HG02678 (cell line): ENCODE data around the gene ANK3.

Source experiments
- ATAC-seq: cut with Tn5 transposase; IDR thresholded peaks from one replicate; pipeline ENCODE4 v1.9.1; 2021; ENCODE audit warnings: mild to moderate bottlenecking, moderate library complexity; ENCODE audit not compliant: unreplicated experiment

ANK3 gene

DNA sequence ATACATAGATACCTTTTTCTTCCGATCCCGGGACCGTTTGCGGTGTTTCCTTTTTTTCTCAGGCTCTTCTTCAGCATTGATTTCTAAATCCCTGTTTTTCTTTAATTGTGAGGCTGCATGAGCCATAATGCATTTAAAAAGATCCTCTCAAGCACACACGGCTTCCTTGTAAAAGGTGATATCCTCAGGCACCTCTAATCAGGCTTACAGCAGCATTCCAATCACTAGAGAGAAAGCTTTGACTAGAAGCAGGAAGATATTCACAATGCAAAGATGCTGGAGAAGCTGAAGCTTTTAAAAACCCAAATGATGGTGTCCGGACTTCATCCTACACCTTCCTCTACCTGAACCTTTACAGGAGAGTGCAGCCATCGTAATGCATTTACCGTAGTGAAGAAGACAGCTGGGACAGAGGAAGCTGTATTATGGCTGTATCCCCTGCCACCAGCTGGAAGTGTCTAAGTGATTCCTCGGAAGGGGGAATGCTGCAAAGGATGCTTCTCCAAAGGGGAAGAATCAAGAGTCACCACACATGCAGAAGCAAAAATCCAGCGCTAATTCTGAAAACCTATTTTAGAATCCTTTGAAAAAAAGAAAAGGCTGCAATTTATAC lies at the start of gene ANK3:
Gene ANK3 (minus strand): TSS at position 463 of the 613 bp plus-strand sequence. CDS start 337 bp downstream, at position 126.
- no peak for ATAC-seq

DNA sequence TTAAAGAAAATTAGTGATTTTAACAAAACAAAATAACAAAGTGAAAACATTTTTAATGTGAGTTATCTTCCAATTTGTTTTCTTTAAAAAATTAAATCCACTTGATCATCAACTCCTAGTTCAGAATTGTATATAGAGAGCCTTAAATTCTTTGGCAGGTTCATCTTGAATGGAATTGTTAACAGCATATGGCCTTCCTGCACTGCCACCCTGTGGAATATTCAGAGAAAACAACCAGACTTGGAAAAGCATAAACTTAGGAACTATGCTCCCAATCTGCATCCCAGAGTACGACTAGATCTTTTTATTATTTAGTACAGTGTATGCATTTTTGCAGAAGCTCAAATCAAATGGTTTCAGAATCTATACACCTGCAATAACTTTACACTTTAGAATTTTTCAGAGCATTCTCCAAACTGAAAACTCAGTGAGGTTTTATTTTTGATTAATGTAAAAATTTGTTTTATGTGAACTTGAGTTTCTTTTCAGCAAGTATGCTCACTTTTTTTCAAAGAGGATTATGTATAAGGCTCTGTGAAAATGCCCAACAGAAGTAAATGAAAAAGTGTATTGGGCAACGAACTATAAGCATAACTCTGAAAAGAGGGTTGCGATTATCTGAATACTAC lies 44.9 kb upstream of the ANK3 start:
- no peak for ATAC-seq

DNA sequence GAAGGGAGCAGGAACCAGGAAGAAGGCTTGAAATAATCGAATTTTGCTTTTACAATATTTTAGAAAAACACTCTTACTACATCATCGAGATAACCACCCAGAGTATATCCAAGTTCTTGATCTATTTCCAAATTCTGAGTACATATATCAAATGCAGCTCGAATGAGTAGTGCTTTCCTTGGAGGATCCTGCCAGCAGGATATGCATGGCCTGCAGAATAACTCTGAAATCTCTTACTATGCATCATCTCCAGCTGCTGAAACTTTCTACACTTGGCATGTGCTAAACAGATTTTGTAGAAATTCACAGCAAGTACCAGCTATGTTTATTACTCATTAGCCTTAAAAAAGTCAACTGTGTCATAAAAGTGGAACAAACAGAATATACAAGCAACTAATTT lies 44.0 kb upstream of the ANK3 start:
- no peak for ATAC-seq

DNA sequence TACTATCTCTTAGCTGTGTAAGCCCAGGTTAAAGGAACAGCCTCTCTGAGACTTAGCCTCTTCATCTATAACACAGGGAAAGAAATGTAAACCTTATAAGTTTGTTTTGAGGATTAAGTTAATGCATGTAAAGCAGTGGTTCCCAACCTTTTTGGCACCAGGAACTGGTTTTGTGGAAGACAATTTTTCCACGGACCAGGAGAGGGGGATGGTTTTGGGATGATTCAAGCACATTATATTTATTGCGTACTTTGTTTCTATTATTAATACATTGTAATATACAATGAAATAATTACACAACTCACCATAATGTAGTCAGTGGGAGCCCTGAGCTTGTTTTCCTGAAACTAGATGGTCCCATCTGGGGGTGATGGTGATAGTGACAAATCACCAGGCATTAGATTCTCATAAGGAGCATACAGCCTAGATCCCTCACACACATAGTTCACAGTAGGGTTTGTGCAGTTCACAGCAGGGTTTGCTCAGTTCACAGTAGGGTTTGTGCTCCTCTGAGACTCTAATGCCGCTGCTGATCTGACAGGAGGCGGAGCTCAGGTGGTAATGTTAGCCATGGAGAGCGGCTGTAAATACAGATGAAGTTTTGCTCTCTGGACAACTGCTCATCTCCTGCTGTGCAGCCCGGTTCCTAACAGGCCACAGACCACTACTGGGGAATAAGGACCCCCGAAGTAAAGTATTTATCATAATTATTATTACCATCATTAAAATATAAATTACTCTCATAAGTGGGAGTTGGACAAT lies 41.3 kb upstream of the ANK3 start:
- ATAC-seq, result no peak

DNA sequence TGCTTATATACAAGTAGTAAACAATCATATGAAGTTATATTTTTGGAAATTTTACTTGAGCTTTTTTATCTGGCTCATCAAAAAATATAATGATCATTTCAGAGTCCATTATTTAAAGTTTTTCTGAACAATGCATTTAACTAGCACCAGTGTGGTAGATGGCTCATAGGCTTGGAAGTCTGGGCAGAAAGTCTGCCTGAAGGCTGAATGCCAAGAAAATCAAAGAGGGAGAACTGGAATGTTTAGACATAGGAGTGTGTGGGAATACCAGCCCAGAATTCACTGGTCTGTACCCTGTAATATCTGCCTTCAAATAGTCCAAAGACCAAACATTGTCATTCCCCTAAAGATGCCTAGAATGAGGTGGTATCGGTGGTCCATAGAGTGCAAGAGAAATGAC lies 40.3 kb upstream of the ANK3 start:
- no peak for ATAC-seq

DNA sequence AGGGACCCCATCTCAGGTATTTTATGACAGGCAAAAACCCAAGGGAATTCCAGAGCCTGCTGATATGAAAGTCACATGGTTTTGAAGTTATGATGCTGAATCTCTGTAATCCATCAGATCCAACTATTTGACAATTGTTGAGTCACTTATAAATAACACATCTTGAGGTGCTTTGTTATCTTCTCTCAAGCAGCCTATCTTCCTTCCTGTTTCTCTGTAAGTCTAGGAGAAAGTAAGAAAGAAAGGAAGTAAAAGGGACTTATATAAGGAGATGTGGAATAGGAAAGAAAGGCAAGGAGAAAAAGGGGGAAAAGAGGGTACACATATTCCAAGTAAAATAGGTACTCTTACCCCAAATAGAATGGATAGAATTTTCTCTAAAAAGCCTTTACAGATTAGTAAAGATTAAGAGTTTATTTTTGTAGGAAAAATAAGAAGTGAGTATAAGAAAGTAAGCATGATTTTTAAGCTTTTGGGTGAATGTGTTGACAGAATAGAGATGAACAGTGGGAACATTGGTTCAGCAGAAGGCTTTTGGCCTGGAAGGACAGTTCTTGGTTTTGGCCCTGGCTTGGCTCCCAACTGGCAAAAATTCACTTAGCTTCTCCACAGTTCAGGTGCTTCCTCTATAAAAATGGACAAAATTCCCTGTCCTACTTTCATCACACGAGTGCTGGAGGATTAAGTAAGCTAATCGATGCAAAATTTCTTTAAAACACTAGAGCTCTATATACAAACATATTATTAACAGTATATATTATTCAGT lies 39.6 kb upstream of the ANK3 start:
- no peak for ATAC-seq

DNA sequence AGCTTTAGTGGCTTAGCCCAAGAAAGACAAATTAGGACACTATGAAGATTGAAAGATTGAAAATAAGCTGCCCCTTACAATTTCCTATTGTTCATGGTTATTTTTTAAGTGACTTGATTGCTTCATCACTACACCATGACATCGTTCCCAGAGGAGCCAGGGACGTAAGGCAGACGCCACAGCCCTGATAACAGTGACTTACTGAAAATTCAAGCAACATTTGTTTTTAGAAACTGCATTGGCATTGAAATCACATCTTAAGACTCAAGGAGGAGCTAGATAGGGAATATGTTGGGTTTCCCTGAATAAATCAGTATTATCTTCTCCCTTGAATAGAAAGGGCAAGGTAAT lies 38.7 kb upstream of the ANK3 start:
- no peak for ATAC-seq

DNA sequence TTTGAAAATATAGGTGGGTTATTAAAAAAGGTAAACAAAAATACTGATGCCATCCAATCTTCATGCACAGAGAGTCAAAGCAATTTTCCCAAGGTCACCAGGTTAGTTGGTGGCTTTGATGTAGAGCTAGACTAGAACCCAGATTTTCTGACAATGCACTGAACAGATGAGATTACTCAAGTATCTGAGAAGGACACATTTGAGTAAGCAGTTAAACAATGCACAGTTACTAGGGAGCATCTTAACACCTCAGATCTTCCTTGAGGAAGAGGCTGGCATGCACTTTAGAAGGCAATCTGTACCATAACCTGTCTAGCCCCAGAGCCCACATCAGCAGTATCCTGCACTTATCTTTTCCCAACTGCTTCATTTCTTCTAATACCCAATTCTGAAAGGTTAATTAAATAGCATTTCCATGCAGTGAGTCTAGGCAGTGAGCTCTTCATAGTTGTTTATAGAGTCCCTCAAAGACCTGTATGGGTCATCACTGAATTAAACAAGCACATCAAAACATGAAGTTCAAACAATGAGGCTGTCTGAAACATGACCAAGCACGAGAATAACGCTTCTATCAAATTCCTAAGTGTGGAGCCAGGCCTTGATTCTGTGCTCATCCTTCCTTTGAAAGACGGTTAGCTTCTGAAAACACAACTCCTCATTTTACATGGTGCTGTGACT lies 38.2 kb upstream of the ANK3 start:
- no peak for ATAC-seq

DNA sequence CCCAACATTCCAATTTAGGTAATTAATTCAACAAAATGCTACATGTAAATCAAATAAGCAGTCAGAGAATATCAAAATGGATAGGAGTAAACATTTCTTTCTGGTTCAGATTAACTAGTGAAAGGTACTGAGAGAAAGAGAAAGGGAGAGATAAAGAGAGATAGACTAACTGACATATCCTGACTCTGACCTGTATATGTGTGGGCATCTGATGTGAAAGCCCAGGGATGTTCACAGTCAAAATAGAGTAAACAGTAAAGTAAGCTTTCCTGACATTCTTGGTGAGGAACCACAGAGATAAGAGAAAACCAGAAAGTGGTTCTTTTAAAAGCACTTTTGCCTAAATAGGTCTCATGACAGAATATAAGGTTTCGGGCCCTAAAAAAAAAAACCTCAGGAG lies 37.5 kb upstream of the ANK3 start:
- no peak for ATAC-seq

DNA sequence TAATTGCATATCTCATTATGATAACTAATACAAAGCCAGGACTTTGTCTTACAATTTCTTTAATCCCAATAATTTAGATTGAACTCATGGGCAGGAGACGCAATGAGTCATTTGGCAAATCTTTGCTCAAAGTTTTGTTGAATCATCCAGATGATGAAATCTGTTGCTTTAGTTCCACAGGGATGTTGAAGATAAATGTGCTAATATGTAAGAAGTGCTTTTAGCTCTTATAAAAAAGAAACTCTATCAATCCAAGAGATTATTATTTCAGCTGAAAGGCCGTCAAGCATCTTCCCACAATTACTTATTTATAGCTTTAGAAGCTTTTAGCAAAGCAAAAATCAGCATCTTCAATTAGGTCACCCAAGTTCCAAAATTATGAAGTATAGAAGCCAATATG lies 36.8 kb upstream of the ANK3 start:
- no peak for ATAC-seq

DNA sequence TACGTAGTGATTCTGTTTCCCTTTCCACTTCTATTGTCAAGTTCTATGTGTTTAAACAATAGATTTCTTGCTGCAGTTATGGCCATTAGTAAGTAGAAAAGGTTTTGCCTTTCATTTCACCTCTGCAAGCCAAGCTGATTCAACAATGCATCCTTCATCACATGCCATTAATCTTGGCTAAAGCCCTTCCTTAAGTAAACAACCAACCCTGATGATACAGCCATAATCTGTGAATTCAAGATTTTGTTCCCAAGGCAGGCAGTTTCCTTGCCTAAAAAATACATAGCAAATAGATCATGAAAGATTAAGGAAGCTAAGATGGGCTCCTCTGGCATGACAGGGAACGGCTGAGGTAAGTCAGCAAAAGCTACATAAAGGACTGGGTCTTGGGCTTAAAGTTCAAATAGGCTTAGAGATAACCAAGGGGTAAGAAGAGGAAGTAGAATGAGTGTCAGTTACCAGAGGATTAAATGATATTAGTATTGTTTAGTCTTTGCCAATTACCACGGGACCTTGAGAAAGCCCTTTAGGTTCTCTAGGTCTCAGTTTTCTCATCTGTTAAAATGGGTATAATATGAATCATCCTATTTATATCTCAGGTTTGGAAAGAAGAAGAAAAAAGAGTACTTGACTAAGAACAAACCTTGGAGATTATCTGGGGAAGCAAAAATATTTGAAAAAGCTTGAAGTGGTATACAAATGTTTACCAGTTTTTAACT lies 35.9 kb upstream of the ANK3 start:
- ATAC-seq, result no peak

DNA sequence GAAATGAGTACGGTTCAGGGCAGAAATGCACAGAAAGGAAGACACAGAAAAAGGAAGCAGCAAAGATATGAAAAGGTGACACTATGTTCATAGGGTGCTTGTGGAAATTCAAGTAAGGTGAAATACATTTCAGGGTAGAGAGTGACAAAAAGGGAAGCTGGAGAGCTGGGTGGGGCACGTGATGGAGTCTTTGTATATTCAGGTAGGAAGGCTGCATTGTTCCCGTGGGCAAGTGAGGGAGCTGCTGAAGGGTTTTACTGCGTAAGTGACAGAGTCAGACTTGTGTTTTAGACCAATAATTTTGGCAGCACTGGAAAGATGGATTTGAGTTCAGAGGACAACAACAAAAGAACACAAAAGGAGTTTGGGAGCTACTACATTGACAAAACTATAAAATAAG lies 35.3 kb upstream of the ANK3 start:
- no peak for ATAC-seq

DNA sequence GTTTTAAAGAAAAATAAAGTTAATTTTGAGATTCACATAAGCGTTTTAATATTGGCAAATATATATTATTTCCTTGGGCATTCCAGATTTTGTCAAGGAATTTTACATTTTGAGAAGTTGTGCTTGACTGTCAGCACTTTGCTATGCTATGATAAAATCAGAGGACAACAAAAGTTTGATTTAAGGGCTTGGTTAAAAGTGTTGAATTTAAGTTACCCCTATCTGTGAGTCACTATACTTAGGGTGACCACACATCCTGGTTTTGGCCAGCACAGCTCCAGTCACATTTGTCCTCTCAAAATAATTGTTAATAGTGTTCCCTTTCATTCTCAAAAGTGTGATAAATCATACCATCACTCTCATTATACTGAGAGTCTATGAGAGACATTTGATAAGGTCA lies 34.2 kb upstream of the ANK3 start:
- no peak for ATAC-seq

DNA sequence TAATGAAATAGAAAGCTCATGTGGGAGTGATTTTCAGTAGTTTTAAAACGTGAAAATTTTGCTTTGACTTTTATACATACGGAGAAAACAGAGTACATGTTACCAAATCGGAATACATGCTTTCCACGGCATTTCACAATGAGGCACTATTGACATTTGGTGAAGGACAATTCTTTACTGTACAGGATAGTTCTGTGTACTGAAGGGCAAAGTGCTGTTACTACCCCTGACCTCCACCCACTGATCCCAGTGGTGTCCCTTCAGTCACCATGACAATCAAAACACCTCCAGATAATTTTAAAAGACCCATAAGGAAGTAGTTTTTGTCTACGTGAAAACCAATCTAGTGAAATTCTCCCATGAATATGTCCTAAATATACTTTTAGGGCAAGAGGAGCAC lies 33.1 kb upstream of the ANK3 start:
- ATAC-seq, result no peak

DNA sequence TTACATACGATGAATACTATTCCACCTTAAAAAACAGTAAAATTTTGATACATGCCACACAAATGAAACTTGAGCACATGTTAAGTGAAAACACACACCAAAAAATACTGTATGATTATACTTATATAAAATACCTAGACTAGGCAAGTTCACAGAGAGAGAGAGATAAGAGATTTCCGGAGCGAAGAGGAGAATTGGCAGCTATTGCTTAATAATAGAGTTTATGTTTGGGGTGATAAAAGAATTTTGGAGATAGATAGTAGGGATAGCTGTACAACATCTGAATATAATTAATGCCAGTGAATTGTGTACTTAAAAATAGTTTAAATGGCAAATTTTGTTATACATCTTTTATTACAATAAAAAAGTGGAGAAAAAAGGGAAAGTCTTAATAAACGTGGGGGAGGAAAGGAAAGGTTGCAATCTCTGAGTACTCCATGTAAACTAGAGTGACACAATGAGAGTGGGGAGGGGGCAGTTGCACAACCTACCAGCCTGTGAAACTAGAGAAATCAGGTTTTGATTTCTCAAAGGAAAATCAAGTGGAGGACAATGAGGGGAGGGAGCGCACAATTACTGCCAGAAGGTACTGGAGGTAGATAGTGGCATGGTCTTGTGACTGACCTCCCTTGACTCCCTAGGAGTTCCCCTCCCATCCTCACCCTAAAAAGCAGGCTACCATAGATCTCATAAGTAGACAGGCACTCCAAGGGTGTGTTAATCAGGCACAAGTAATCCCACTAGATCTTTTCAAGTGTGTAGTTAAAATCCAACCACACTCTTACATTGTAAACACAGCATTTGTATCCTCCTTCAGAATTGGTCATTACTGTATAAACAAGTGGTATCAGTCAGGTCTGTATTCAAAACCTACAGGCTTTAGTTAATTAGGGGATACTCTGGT lies 31.6 kb upstream of the ANK3 start:
- no peak for ATAC-seq

DNA sequence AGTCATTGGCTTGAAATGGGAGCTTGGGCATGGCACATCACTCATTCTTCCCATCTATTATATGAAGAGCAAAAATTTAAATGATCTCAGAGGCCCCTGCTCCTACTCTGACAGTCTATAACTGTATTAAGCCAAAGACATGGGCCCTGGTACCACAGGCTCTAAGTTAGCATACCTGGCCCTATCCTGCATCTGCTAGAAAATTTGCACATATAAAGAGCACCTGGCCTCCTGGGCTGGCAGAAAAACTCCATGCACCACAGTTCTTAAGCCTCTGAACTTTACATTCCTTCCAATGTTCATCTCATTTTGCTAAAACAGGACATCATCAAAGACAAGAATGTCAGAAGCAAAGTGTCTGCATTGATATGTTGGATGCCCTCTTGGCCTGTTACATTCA lies 29.6 kb upstream of the ANK3 start:
- no peak for ATAC-seq

DNA sequence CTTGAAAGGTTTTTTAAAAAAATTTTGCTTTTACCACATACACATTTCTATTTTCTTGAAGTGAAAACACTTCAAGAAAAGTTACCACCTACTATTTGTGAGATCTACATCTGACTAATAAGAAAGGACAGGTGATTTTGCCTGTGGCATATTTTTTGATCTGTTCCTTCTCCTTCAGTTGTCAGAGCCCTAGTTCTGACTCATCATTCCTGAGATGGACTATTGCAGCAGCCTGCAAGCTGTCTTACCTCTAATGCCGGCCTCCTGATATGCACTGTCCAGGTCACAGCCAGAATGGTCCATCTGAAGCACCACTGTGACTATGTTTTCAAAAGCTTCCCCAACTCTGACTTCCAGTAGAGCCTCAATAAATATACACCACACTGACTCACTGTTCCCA lies 28.2 kb upstream of the ANK3 start:
- ATAC-seq, result no peak

DNA sequence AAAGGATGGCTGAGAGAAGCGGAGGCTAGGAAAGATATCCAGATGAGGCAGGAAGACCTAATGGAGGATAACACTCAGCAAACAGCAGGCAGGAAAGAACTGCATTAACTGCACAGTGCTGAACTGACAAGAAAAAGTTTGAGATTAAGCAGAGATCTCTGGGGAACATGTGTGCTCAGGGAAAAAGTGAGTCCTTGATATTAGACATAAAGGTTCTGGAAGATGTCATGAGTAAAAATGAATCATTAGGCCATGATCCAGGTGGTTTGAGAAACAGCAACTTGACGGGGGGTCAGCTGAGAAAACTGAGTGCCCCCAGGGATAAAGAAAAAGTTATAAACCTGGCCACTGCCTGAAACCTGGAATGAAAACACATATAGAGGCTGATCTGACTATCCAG lies 27.3 kb upstream of the ANK3 start:
- ATAC-seq, result no peak

DNA sequence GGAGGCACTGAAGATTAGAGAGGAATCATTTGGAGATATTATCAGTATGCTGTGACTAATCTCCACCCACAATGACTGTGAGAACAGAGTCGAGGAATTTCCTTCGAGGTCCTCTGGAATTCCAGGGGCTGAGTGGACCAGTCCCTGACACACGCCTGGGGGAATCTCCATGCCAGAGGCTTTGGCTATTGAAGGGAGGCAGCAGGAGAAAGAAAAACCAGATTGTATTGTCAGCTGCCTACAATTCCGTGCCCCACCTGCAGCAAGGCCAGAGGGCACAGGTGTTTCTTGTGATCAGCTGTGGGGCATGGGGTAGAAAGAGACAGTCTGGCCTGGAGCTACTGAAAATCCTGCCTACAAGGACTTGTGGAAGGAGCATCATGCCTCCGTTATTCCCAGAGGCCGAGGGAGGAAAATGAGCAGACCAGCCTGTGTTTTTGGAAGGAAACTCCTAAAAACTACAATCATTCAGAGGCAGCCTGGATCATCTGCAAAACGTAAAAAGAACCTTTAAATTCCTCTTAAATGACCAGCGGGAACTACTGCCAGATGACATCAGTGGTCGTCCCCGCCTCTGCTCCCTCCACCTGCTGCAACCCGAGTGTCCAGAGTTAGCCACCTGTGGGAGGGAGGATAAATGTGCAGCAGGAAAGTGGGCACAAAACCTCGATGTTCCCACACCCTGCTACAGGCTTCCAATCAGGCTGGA lies 25.4 kb upstream of the ANK3 start:
- no peak for ATAC-seq
